Neural progenitor cell (in vitro differentiated cells): ENCODE data around the gene ZBTB7A.

Source experiments
- EZH2phosphoT487 ChIP-seq: fragments of 200-600 bp; sonication (generic); IDR thresholded peaks from 2 replicates; pipeline ENCODE4 v1.6.1; 2017; ENCODE audit warnings: antibody characterized with exemption
- TF ChIP-seq, protein P1 (sequence below): fragments of 200-600 bp; sonication (generic); IDR thresholded peaks from 2 replicates; pipeline ENCODE4 v1.5.1; 2017; ENCODE audit warnings: antibody characterized with exemption, mild to moderate bottlenecking

DNA sequence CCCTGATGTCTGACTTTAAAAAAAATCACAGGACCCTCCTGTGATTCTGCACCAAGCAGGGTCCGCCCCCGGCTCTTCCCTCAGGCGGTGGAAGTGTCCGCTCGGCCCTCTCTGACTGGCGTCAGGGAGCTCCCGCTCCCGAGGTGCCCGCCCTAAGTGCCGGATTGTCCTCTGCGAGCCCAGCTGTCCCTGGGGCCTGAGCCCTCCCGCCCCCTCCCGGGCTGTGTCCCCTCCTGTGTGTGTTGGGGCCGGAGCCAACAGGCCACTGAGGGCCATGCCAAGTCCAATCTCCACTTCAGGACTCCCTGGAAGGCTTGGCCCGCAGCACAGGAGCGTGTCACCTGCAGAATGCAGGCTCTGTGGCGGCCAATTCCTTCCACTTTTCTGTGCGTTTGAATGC lies 31.8 kb upstream of the ZBTB7A start:
- TF ChIP-seq, protein P1, sequence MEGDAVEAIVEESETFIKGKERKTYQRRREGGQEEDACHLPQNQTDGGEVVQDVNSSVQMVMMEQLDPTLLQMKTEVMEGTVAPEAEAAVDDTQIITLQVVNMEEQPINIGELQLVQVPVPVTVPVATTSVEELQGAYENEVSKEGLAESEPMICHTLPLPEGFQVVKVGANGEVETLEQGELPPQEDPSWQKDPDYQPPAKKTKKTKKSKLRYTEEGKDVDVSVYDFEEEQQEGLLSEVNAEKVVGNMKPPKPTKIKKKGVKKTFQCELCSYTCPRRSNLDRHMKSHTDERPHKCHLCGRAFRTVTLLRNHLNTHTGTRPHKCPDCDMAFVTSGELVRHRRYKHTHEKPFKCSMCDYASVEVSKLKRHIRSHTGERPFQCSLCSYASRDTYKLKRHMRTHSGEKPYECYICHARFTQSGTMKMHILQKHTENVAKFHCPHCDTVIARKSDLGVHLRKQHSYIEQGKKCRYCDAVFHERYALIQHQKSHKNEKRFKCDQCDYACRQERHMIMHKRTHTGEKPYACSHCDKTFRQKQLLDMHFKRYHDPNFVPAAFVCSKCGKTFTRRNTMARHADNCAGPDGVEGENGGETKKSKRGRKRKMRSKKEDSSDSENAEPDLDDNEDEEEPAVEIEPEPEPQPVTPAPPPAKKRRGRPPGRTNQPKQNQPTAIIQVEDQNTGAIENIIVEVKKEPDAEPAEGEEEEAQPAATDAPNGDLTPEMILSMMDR: no peak
- no peak for TF ChIP-seq EZH2phosphoT487
